Fibroblast of skin of back (primary cell): ENCODE data around the gene FOXP4.

ENCODE experiments used
- DNase-seq: peaks from one replicate; pipeline ENCODE4 v3.0.0-alpha.2; 2013

FOXP4 gene

DNA sequence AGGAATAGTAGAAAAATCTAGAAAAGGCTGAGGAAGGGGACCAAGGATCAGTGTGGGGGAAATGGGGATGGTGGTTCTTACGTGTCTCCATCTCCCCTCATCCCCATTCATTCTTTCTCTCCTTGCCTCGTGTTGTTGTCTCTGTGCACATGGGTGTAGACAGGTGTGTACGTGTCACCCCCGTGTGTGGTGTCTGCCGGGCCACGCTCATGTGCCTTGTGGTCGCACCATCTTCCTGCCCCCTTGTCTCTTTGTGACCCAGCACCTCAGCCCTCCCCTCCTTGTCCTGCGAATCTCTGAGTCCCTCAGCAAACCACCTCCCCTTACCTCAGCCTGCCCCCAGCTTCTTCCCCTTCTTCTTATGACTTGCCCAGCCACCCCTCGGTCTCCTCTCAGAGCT is 39.4 kb downstream of the FOXP4 start:
- no peak for DNase-seq

GRCh38 chr6:41586252-41587007 is 40.2 kb downstream of the FOXP4 start:
- DNase-seq = peak; percentile 17

GRCh38 chr6:41587131-41587879 is 41.1 kb downstream of the FOXP4 start:
- no peak for DNase-seq

GRCh38 chr6:41588111-41588510 is 41.9 kb downstream of the FOXP4 start:
- no peak for DNase-seq

DNA sequence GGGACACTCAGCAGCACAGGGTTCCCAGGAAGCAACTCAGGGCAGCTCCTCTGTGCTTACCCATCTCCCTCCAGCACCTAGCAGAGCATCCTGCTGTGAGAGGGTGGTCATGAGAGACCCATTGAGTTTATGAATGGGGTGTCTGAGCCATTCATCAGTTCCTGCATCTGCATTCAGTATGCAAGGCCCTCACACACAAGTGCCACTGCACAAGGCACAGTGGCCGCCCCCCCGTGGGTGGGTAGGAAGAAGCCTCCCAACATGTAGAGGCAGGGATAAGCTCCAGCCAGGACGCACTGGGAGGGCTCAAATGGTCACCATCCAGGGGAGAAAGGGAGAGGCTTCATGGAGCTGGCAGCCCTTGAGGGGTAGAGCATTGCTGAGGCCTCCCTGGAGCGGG is 43.0 kb downstream of the FOXP4 start:
- no peak for DNase-seq

DNA sequence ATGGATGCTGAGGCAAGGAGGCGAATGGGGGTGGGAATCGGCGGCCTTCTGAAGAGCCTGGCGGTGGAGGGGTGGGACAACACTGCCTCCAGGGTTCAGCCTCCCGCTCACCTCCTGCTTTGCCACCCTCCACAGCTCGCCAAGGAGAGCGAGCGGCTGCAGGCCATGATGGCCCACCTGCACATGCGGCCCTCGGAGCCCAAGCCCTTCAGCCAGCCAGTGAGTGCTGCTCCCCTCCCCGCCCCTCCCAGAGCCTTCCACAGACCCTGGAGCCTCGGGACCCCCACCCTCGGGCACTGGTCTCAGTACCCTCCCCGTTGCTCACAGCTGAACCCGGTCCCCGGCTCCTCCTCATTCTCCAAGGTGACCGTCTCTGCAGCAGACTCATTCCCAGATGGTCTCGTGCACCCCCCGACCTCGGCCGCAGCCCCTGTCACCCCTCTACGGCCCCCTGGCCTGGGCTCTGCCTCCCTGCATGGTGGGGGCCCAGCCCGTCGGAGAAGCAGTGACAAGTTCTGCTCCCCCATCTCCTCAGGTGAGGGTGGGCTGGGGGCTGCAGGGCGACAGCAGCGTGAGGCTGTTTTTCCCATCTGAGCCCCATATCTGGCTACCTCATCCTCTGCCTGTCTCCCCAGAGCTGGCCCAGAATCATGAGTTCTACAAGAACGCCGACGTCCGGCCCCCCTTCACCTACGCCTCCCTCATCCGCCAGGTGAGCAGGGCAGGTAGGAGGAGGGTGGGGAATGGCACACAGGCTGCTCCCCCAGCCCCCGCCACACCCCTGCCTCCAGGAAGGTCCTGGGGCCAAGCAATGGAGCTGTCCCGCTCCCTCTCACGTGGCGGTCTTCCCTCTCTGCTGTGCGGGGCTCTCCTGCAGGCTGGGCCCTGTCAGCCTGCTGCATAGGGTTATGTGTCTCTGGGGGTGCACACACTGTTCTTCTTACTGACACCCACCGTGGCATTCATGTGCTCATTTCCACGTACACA is 43.7 kb downstream of the FOXP4 start:
- DNase-seq = no peak

- no peak for DNase-seq
These were observed 44.9 kb downstream of the FOXP4 start for GRCh38 chr6:41591122-41591521.

DNA sequence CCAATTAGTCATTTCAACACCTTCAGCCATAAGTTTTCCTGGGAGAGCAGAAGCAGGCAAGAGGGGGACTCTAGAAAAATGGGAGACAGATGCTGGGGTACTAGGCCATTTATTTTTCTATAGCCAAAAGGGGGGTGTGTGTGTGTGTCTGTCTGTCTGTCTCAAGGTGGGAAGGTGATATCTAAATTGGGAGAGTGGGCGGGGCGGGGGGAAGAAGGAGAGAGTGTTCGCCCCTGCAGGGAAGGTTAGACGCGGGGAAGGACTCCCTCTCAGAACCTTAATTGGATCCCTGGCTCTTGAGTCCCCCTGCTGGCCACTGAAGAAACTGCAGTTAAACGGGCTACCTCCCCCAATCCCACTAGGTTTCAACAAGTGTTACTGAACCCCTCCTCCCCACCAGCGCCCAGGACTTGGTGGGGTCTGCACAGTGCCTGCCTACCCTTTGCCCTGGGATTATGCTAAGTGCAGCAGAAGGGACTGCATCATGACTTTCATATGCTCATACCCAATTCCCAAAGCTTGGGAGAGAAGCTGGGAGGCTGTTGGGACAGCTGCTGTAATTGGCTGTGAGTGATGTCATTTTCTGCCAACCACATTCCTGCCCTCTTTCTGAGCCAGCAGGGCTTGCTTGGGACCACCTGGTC is 45.8 kb downstream of the FOXP4 start:
- DNase-seq = peak; percentile 64

DNA sequence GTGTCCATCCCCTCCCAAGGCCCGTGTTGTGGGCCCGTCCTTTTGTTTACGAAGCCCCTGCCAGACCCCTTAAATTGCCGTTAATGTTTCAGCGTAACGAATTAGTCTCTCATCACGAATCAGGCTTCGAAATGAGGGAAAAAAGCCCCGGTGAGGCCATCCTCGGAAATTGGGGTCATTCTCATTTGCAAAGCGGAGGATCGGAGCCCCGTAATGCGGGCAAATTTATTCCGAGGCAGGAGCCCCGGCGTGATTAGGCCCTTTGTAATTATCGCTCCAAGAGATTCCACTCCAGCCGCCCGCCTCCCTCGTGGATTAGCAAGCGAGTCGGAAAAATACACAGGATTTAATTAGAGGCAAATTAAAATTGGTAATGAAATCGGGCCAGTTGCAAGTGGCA is 47.2 kb downstream of the FOXP4 start:
- DNase-seq = no peak

GRCh38 chr6:41593839-41594238 is 47.7 kb downstream of the FOXP4 start:
- DNase-seq = no peak

- no peak for DNase-seq
These were observed 48.1 kb downstream of the FOXP4 start for GRCh38 chr6:41594326-41594725.

DNA sequence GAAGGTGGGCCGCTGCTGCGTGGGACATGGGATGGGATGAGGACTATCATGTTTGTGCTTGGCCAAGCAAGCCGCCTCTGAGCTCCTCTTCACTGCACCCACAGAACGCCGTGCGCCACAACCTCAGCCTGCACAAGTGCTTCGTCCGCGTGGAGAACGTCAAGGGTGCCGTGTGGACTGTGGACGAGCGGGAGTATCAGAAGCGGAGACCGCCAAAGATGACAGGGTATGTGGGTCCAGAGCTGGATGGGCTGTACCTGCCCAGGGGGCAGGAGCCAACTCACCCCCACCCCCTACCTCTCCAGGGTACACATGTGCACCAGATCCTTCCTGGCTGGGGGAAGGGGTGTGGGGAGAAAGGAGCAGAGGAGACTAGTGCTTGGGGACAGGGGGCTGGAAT is 48.6 kb downstream of the FOXP4 start:
- no peak for DNase-seq

DNA sequence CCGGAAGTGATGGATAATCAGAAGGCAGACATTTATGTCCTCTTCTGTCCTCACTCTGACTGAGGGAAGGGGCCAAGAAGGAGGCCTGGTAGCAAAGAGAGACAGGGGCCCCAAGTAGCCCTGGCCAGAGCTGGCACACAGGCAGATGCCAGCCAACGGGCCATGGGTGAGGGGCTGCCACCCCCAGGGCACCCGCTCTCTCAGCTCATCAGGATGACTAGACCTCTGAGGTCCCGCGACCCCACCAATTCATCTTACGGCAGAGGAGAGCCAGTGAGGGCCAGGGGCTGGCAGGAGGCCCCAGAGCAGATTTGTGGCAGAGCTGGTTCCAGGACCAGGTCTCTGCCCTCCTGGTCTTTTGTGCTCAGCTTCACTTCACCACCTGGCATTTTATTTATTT is 49.0 kb downstream of the FOXP4 start:
- no peak for DNase-seq

- no peak for DNase-seq
These were observed 50.0 kb downstream of the FOXP4 start for GRCh38 chr6:41596096-41596685.

GRCh38 chr6:41596807-41597206 is 50.6 kb downstream of the FOXP4 start:
- no peak for DNase-seq

DNA sequence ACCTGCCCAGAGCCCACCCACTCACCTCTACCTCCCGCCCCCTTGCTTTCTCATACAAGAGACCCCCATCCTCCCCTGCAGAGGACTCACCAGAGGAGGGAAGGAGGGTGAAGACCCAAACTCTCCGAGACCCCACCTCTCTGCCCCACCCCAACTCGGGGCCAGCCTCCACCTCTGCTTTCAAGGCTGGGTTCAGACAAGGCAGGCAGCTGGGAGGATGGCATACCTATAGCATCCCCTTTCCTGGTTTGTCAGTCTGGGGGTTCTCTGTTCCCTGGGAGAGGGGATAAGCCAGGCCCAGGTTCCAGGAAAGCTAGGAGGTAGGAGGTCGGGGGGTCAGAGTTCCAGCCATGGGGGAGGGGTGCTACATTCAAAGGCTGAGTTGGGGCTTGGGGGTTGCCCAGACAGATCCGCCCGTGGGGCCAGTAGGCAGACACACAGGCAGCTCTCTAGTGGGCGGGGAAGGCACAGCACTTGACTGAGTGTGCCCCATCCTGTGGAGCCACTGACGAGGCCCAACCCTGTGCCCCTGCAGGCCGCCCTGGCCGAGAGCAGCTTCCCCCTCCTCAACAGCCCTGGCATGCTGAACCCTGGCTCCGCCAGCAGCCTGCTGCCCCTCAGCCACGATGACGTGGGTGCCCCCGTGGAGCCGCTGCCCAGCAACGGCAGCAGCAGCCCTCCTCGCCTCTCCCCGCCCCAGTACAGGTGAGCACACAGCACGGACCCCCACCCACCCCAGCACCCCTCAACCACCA is 51.2 kb downstream of the FOXP4 start:
- no peak for DNase-seq

GRCh38 chr6:41598670-41599014 is 52.5 kb downstream of the FOXP4 start:
- no peak for DNase-seq

- DNase-seq = no peak
These were observed 53.1 kb downstream of the FOXP4 start for GRCh38 chr6:41599015-41599851.

- DNase-seq = no peak
These were observed 53.8 kb downstream of the FOXP4 start for GRCh38 chr6:41599852-41600445.
